ENCODE results near the gene MYEOV.

DNA sequence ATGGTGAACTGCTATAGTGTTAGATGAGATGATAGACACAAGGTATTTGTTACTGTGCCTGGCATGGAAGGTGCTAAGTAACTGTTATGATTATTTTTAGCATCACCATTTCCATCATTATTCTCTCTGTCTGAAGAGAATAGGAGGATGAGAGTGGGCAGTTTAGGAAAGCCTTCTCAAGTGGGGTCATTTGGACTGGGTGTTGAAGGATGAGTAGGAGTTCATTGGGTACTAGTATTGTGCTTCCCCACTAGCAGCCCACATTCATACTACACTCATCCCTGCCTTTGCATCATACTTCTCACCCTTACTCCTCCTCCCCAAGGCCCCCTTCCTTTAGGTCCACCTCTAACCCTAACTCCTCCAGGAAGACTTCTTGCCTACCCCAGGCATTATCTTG, 20.6 kb downstream of the MYEOV start:
- TF ChIP-seq POLR2A (IDR thresholded peaks at IDR 0.05) (no peak), CTCF (IDR thresholded peaks at IDR 0.05 in 4 of 5, conservative IDR thresholded peaks at IDR 0.05 in 1 of 5) (no peak)

Measured in gastrocnemius medialis (tissue), 4 donors.